IMR-90 (cell line): ENCODE results near the gene PDIA4. TPM values are rescaled to one million over a fixed set of nuclear protein-coding genes. Genes with fewer than 3 reads are reported as not detected.

Source experiments
- ATAC-seq: fragments of 200-7000 bp; cut with Tn5 transposase; 2 replicates; pipeline ENCODE4 v1.9.1; 2020; ENCODE audit warnings: low read depth, mild to moderate bottlenecking, moderate library complexity
- Bru-seq: library from RNA; stranded (reverse); fragments of 400-500 nt; gene quantifications from one replicate; lab custom pipeline; 2021; lab: Mats Ljungman, UMichigan
- BruChase-seq, 2 experiments: library from RNA; stranded (reverse); fragments of 400-500 nt; gene quantifications; one replicate each; lab custom pipeline; 2021; lab: Mats Ljungman, UMichigan
- BruUV-seq: library from RNA; stranded (reverse); fragments of 400-500 nt; replicated peaks from 2 replicates; lab custom pipeline; 2021; lab: Mats Ljungman, UMichigan
- CTCF ChIA-PET: fragments of 300-600 bp; formaldehyde crosslinking; extraction: SDS; loops from one replicate; lab custom pipeline; 2021; ENCODE audit warnings: antibody characterized with exemption; lab: Yijun Ruan, JAX
- POLR2A ChIA-PET: fragments of 300-600 bp; sonication (Branson Sonifier 250); formaldehyde crosslinking; loops from one replicate; lab custom pipeline; 2022; ENCODE audit warnings: antibody characterized with exemption; ENCODE audit not compliant: unreplicated experiment; lab: Charles Lee
- DNase-seq: peaks from one replicate; pipeline ENCODE4 v3.0.0; 2013
- H2AFZ ChIP-seq: replicated peaks from 2 replicates; pipeline ENCODE3; 2013; ENCODE audit warnings: low read length, mild to moderate bottlenecking; ENCODE audit not compliant: poor library complexity
- H2AK5ac ChIP-seq: 2 replicates; pipeline ENCODE4 v1.6.1; 2013; ENCODE audit warnings: low read depth, low read length, inconsistent platforms
- H2AK9ac ChIP-seq: replicated peaks from 2 replicates; pipeline ENCODE3; 2013; ENCODE audit warnings: mild to moderate bottlenecking, low read depth, low read length, moderate library complexity; ENCODE audit not compliant: poor library complexity
- H2BK120ac ChIP-seq: 2 replicates; pipeline ENCODE4 v1.6.1; 2013; ENCODE audit warnings: low read depth, low read length, inconsistent platforms
- H2BK15ac ChIP-seq: 3 replicates; pipeline ENCODE4 v1.6.1; 2013; ENCODE audit warnings: low read depth, low read length, inconsistent platforms
- H2BK20ac ChIP-seq: 2 replicates; pipeline ENCODE4 v1.6.1; 2013; ENCODE audit warnings: low read depth, mild to moderate bottlenecking, inconsistent platforms, low read length, moderate library complexity
- H2BK5ac ChIP-seq: 2 replicates; pipeline ENCODE4 v1.6.1; 2013; ENCODE audit warnings: mild to moderate bottlenecking, low read depth, low read length, inconsistent platforms; ENCODE audit not compliant: poor library complexity, severe bottlenecking
- H3K14ac ChIP-seq: replicated peaks from 2 replicates; pipeline ENCODE4 v1.6.1; 2013; ENCODE audit warnings: low read depth, low read length, inconsistent platforms
- H3K18ac ChIP-seq: 2 replicates; pipeline ENCODE4 v1.6.1; 2013; ENCODE audit warnings: low read depth, low read length, control low read depth
- H3K23ac ChIP-seq: 2 replicates; pipeline ENCODE4 v1.6.1; 2013; ENCODE audit warnings: low read depth, low read length, inconsistent platforms
- H3K27ac ChIP-seq: 2 replicates; pipeline ENCODE4 v1.5.1; 2013; ENCODE audit warnings: mild to moderate bottlenecking, control low read depth, low read length; ENCODE audit not compliant: insufficient read depth
- H3K27me3 ChIP-seq: 2 replicates; pipeline ENCODE4 v1.6.1; 2013; ENCODE audit warnings: low read length; ENCODE audit not compliant: control insufficient read depth, insufficient read depth
- H3K36me3 ChIP-seq: 2 replicates; pipeline ENCODE4 v1.6.1; 2013; ENCODE audit warnings: low read length, mixed read lengths; ENCODE audit not compliant: control insufficient read depth, insufficient read depth
- H3K4ac ChIP-seq: 2 replicates; pipeline ENCODE4 v1.6.1; 2013; ENCODE audit warnings: low read depth, low read length, inconsistent platforms
- H3K4me1 ChIP-seq: 2 replicates; pipeline ENCODE4 v1.6.1; 2013; ENCODE audit warnings: low read length, mixed read lengths; ENCODE audit not compliant: control insufficient read depth, insufficient read depth
- H3K4me2 ChIP-seq: 2 replicates; pipeline ENCODE4 v1.6.1; 2013; ENCODE audit warnings: low read depth, mild to moderate bottlenecking, control low read depth, low read length, moderate library complexity
- H3K4me3 ChIP-seq: 2 replicates; pipeline ENCODE4 v1.5.1; 2013; ENCODE audit warnings: low read depth, mild to moderate bottlenecking, control low read depth, low read length, moderate library complexity; ENCODE audit not compliant: insufficient read depth
- H3K56ac ChIP-seq: 2 replicates; pipeline ENCODE4 v1.6.1; 2013; ENCODE audit warnings: low read length, inconsistent platforms; ENCODE audit not compliant: insufficient read depth; ENCODE audit errors: extremely low read depth
- H3K79me1 ChIP-seq, 2 experiments: 2 replicates each; pipeline ENCODE4 v1.6.1; 2013; ENCODE audit warnings: low read length in 2 of 2, inconsistent platforms in 1 of 2, low read depth in 1 of 2
- H3K9ac ChIP-seq: 2 replicates; pipeline ENCODE4 v1.6.1; 2013; ENCODE audit warnings: low read depth, low read length, control low read depth
- H3K9me1 ChIP-seq: 2 replicates; pipeline ENCODE4 v1.6.1; 2013; ENCODE audit warnings: low read length, inconsistent platforms; ENCODE audit not compliant: insufficient read depth
- H3K9me3 ChIP-seq: 2 replicates; pipeline ENCODE4 v1.6.1; 2013; ENCODE audit warnings: low read length; ENCODE audit not compliant: control insufficient read depth, insufficient read depth
- H4K20me1 ChIP-seq: 2 replicates; pipeline ENCODE4 v1.6.1; 2013; ENCODE audit warnings: low read length, inconsistent platforms; ENCODE audit not compliant: insufficient read depth
- H4K5ac ChIP-seq: 2 replicates; pipeline ENCODE4 v1.6.1; 2013; ENCODE audit warnings: mild to moderate bottlenecking, low read depth, low read length, control low read depth
- H4K8ac ChIP-seq, 2 experiments: 2 replicates each; pipeline ENCODE4 v1.6.1; 2013; ENCODE audit warnings: low read depth in 2 of 2, low read length in 2 of 2, control low read depth in 1 of 2, inconsistent platforms in 1 of 2
- H4K91ac ChIP-seq: 2 replicates; pipeline ENCODE4 v1.6.1; 2013; ENCODE audit warnings: low read depth, low read length, inconsistent platforms; ENCODE audit not compliant: insufficient read depth
- BHLHE40 ChIP-seq: fragments of 150-350 bp; IDR thresholded peaks from 2 replicates; pipeline ENCODE4 v1.6.1; 2016; ENCODE audit warnings: mild to moderate bottlenecking, low read depth, low read length
- CEBPB ChIP-seq: IDR thresholded peaks from 2 replicates; pipeline ENCODE4 v1.6.1; 2012; ENCODE audit warnings: low read depth, low read length, improper control_type of control experiment
- CHD1 ChIP-seq: IDR thresholded peaks from 2 replicates; pipeline ENCODE4 v1.6.1; 2012; ENCODE audit warnings: low read depth, low read length, improper control_type of control experiment
- FOS ChIP-seq: fragments of 150-350 bp; IDR thresholded peaks from 2 replicates; pipeline ENCODE4 v1.6.1; 2016; ENCODE audit warnings: low read depth, low read length
- MXI1 ChIP-seq: IDR thresholded peaks from 2 replicates; pipeline ENCODE4 v1.6.1; 2012; ENCODE audit warnings: low read depth, mild to moderate bottlenecking, low read length, moderate library complexity, borderline replicate concordance
- NFE2L2 ChIP-seq: fragments of 150-350 bp; IDR thresholded peaks from 2 replicates; pipeline ENCODE4 v1.6.1; 2016; ENCODE audit warnings: low read depth, mild to moderate bottlenecking, low read length
- POLR2A ChIP-seq: IDR thresholded peaks from 2 replicates; pipeline ENCODE4 v1.6.1; 2012; ENCODE audit warnings: mild to moderate bottlenecking, low read depth, low read length
- RAD21 ChIP-seq: IDR thresholded peaks from 2 replicates; pipeline ENCODE4 v1.6.1; 2012; ENCODE audit warnings: low read length, improper control_type of control experiment
- SMC3 ChIP-seq: fragments of 150-350 bp; IDR thresholded peaks from 2 replicates; pipeline ENCODE4 v1.6.1; 2016; ENCODE audit warnings: low read depth, mild to moderate bottlenecking, antibody characterized with exemption, low read length, moderate library complexity
- WGBS, 2 experiments: methylation state at CpG; one replicate each; pipeline versions ENCODE4 v1.1.5 to v1.1.7; 2013; ENCODE audit warnings: missing lambda C conversion rate in 2 of 2; ENCODE audit not compliant: insufficient read length in 1 of 2; ENCODE audit errors: extremely low coverage in 2 of 2; 5-methylcytosine and 5-hydroxymethylcytosine counted together
- dilution Hi-C: fragments of 300-500 bp; cut with HindIII; formaldehyde crosslinking; loops from one replicate; pipeline ENCODE4 v1.14.3; 2018; ENCODE audit warnings: low sequenced_read_pairs; ENCODE audit not compliant: unreplicated experiment
- in situ Hi-C: fragments of 300-500 bp; cut with MboI; formaldehyde crosslinking; loops from 3 replicates; pipeline ENCODE4 v1.14.3; 2019; ENCODE audit warnings: low sequenced_read_pairs, inconsistent platforms, mixed read lengths
- intact Hi-C: fragments of 100-400 bp; cut with micrococcal nuclease; formaldehyde crosslinking; loops from 2 replicates; pipeline ENCODE4 v1.10.0; 2022
- long read RNA-seq: library from polyadenylated mRNA; unstranded; transcript quantifications from one replicate; pipeline ENCODE4 v2.0.0, GENCODE V29; 2021; ENCODE audit not compliant: unreplicated experiment
- polyA plus RNA-seq, 3 experiments: library from polyadenylated mRNA; depleted of rRNA; stranded (reverse); fragments of >200 nt; gene quantifications; 2 replicates each; pipeline ENCODE4 v1.2.3, GENCODE V29; 2012; ENCODE audit warnings: low replicate concordance in 1 of 3
- total RNA-seq: library from RNA; depleted of rRNA; stranded (reverse); fragments of >200 nt; gene quantifications from 2 replicates; pipeline ENCODE4 v1.2.3, GENCODE V29; 2012; rRNA removed
- TF ChIP-seq, protein P1 (sequence below): fragments of 150-350 bp; IDR thresholded peaks from 2 replicates; pipeline ENCODE4 v1.6.1; 2016; ENCODE audit warnings: low read depth, mild to moderate bottlenecking, low read length, moderate library complexity, borderline replicate concordance

Gene PDIA4, protein sequence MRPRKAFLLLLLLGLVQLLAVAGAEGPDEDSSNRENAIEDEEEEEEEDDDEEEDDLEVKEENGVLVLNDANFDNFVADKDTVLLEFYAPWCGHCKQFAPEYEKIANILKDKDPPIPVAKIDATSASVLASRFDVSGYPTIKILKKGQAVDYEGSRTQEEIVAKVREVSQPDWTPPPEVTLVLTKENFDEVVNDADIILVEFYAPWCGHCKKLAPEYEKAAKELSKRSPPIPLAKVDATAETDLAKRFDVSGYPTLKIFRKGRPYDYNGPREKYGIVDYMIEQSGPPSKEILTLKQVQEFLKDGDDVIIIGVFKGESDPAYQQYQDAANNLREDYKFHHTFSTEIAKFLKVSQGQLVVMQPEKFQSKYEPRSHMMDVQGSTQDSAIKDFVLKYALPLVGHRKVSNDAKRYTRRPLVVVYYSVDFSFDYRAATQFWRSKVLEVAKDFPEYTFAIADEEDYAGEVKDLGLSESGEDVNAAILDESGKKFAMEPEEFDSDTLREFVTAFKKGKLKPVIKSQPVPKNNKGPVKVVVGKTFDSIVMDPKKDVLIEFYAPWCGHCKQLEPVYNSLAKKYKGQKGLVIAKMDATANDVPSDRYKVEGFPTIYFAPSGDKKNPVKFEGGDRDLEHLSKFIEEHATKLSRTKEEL
- total RNA-seq = 277 and 304 TPM in 2 replicates
- 221 and 241 TPM in 2 replicates for polyA plus RNA-seq (2012; rRNA removed)
- polyA plus RNA-seq (2012; cell fraction: cytosol; rRNA removed) = 143 and 192 TPM in 2 replicates
- polyA plus RNA-seq (2012; cell fraction: nucleus; rRNA removed; ENCODE audit: low replicate concordance) = 74.7 and 103 TPM in 2 replicates
- Bru-seq, nascent RNA = percentile 58 among the genes with signal in this experiment
- percentile 72 among the genes with signal in this experiment for BruChase-seq, experiment 1, labeled RNA remaining after a 6-hour chase
- BruChase-seq, experiment 2, labeled RNA remaining after a 2-hour chase = percentile 70 among the genes with signal in this experiment
- long read RNA-seq, transcript PDIA4-201 (10 exons, 2,903 nt) = major isoform, 315 of 453 reads
- long read RNA-seq, partial matches to known transcripts = 91 of 453 reads
- long read RNA-seq, other reads (novel, unspliced or antisense) = 44 of 453 reads

DNA sequence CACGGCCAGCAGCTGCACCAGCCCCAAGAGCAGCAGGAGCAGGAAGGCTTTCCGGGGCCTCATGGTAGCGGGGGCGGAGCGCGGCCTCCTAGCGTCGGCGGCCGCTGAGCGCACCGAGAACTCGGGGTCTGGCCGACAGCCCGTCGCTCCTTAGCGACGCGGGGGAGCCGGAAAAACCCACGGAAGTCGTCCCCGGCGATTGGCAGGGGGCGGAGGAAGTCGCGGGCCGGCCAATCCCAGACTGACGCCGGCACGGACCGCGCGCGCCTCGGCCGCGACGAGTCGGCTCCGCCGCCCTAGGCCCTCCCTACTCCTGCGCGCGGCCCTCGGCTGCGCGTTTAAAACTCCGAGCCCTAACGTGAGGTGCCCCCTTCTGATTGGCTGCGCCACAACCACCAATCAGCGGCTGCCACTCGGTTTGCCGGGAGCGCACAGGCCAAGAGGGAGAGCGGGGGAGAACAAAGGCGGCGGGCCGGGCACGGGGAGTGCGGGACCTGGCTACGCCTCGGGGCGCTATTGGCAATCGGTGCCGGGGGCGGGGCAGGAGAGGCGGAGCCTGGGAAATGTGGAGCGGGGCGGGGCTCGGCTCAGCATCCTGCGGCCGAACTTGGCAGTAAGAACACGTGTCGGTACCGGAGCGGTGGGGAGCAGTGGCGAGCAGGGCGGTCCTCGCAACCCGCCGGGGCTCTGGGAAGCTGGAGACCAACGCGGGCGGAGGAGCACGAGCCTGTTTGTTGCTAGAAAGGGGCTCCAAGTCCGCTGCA lies at the start of gene PDIA4:
TSS of gene PDIA4 (minus strand) at position 160 of the 764 bp plus-strand sequence. CDS start at position 63, 97 bp downstream.
- Histone ChIP-seq H3K18ac (no peak within 1 kb of the TSS), H3K23ac (peak within 1 kb of the TSS; percentile 88), H2BK20ac (no peak within 1 kb of the TSS), H3K27ac (peak within 1 kb of the TSS; percentile 63), H3K4ac (peak within 1 kb of the TSS; percentile 48), H3K4me2 (peak within 1 kb of the TSS; percentile 95), H3K79me1 (peaks cover 5 to 32% of the 10 kb centered on the region in 2 experiments; a peak in 3 of 4 replicates), H2AK5ac (0 out of 2 replicates have a peak within 1 kb of the TSS, but pooled peaks have one; percentile 2), H3K4me3 (peak within 1 kb of the TSS; percentile 84), H3K9me1 (peaks cover 3% of the 10 kb centered on the region; the same call in 1 of the 2 replicates), H3K9ac (peak within 1 kb of the TSS; percentile 73), H3K36me3 (0 out of 2 replicates have a peak, but pooled peaks cover 1% of the 10 kb centered on the region), H3K14ac (peak within 1 kb of the TSS; percentile 41), H2AK9ac (peak within 1 kb of the TSS; percentile 88), H3K27me3 (no peaks in the 10 kb centered on the region), H2BK120ac (no peak within 1 kb of the TSS), H4K5ac (no peak within 1 kb of the TSS), H2BK5ac (peak within 1 kb of the TSS; percentile 53), H3K9me3 (no peaks in the 10 kb centered on the region), H4K20me1 (no peaks in the 10 kb centered on the region), H2AFZ (peak within 1 kb of the TSS; percentile 96), H4K8ac (peak within 1 kb of the TSS; percentile 10 to 50; a peak in 2 of 4 replicates), H3K4me1 (no peaks in the 10 kb centered on the region), H4K91ac (peak within 1 kb of the TSS; percentile 43; the same call in 1 of the 2 replicates), H2BK15ac (no peak within 1 kb of the TSS), H3K56ac (peak within 1 kb of the TSS; percentile 84)
- DNase-seq (peak; percentile 99), ATAC-seq (peak; percentile 95)
- in situ Hi-C loops (no loop called here), intact Hi-C loops (loop anchor here (1.0 to 5.0 kb wide), 4 partner anchors 37 to 99 kb away; partner anchors contain the start of genes ZNF425 and ZNF786), dilution Hi-C loops (no loop called here)
- CTCF ChIA-PET = interaction anchor here (1.8 kb wide), 1 partner anchor 37 kb away, joined by 5 read pairs; no protein-coding TSS in a partner anchor
- no TSS peak for BruUV-seq
- WGBS, 2 experiments = 0% methylated on average over 56 of the region's 87 CpGs; no CpG with 5 or more reads in 1 of the 2 experiments
- POLR2A ChIA-PET = no interaction called here
- TF ChIP-seq CEBPB = 0 out of 2 replicates have a peak, but pooled peaks have one; percentile 16
- TF ChIP-seq FOS = no peak
- no peak for TF ChIP-seq NFE2L2
- TF ChIP-seq POLR2A = peak; percentile 59
- peak; percentile 99 for TF ChIP-seq MXI1
- TF ChIP-seq BHLHE40 = peak; percentile 86
- no peak for TF ChIP-seq SMC3
- peak; percentile 9; the same call in 1 of the 2 replicates for TF ChIP-seq RAD21
- 0 out of 2 replicates have a peak, but pooled peaks have one; percentile 37 for TF ChIP-seq CHD1
- TF ChIP-seq, protein P1, sequence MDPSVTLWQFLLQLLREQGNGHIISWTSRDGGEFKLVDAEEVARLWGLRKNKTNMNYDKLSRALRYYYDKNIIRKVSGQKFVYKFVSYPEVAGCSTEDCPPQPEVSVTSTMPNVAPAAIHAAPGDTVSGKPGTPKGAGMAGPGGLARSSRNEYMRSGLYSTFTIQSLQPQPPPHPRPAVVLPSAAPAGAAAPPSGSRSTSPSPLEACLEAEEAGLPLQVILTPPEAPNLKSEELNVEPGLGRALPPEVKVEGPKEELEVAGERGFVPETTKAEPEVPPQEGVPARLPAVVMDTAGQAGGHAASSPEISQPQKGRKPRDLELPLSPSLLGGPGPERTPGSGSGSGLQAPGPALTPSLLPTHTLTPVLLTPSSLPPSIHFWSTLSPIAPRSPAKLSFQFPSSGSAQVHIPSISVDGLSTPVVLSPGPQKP = no peak
